GM18498 (cell line): ENCODE data around the gene FANCE.

Experiments
- ATAC-seq: cut with Tn5 transposase; IDR thresholded peaks from one replicate; pipeline ENCODE4 v1.9.1; 2021; ENCODE audit warnings: mild to moderate bottlenecking, moderate library complexity; ENCODE audit not compliant: unreplicated experiment

Gene FANCE

DNA sequence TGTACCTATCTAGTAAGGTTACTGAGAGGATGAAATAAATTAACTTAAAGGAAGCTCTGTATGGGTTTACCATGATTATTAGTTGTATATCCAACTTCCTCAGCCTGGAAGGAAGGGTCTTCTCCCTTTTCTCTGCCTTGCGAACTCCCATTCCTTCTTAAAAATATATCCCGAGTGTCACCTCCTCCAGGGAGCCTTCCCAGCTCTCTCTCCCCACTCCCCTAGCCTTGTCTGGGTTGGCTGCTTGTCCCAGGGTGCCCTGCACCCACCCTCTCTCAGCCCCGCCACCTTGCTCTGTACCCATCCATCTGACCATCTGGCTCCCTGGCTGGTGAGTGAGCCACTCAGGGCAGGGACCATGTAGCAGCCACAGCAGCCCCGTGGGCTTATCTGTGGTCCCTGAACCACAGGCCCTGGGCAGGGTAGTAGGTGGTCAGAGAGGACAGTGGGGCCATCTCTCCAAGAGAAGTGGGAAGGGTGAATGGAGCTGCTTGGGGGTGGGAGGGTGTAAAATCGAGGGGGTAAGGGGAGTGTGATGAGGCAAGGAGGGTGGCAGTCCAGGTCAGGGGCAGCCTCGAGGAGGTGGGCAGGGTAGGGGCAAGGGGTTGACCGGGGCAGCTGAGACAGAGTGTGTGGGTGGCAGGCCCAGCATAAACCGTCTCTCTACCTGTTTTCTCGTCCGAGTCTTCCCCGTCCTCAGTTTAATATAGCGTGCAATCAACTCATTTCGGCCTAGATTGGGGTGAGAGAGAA, 31.9 kb downstream of the FANCE start:
- ATAC-seq: no peak

DNA sequence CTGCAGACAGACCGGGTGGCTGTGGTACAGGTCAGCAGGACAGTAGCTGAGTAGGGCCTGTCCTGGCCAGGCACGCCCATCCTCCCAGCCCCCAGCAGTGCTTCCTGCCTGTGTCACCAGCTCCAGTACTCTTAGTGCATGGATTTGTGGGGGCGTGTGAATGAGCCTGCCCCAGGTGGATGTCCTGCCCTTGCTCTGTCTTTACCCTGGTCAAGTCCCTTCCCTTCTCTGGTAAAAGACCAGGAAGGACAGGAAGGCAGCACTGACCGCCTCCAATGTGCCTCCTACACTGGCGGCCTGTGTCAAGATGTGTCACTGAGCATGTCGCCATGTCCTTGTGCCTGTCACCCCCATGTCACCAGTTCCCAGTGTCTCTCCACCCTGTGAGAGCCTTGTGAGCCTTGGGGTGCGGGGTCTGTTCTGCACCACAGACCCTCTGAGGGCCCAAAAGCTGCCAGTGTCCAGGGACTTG, 32.8 kb downstream of the FANCE start:
- no peak for ATAC-seq

DNA sequence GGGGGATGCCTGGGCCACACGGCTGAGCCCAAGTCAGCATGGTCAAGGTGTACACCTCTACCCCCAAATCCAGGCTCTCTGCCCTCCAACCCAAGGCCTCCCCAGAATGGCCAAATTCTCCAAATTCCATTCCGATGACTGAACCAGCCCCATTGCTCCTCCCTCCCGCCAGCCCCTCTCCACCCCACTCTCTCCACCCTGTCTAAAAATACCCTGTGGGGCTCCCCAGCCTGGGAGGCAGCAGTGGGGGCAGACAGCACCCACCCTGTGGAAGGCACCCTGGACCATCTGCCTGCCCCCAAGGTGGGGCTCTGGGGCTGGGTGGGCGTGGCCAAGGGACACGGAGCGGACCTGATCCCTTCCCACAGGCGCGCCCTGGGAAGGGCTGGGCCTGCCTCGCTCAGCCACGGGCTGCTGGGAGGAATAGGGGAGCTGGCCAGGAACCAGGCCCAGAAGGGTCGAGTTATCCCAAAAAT, 33.3 kb downstream of the FANCE start:
- no peak for ATAC-seq

DNA sequence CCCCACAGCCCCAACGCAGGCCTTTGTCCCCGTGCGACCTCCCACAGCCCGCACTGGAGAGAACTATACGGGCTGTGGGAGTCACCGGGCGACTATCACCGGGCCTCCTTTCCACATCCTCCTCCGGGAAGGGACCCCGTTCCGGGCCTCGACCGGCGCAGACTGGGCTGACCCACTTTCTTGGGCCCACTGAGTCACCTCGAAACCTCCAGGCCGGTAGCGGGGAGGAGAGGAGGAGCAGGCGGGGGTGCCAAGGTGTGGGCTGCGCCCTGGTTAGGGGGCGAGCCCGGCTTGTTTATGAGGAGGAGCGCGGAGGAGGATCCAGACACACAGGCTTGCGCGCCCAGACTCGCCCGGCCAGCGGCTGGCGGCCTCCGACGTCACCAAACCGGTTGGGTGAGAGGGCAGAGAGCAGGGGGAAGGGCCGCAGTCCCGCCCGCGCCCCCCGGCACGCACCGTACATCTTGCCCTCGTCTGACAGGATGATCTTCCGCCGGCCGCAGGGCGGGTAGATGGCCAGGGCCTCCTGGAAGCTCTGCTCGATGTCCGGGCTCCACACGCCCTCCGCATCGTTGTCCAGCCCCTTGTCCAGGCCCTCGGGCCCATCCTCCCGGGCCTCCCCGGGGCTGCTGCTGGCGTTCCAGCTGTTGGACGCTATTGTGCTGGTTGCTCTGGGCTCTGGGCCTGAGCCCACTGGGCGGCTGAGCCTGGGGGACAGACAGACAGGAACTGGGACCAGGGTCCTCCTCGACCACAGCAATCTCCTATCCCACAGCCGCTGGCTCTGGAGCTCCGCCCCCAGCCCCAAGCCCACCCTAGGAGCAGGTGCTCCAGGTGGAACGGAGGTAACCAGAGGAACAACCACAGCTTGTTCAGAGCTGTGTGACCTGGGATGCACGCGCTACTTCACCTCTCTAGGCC, 34.1 kb downstream of the FANCE start:
- no peak for ATAC-seq

DNA sequence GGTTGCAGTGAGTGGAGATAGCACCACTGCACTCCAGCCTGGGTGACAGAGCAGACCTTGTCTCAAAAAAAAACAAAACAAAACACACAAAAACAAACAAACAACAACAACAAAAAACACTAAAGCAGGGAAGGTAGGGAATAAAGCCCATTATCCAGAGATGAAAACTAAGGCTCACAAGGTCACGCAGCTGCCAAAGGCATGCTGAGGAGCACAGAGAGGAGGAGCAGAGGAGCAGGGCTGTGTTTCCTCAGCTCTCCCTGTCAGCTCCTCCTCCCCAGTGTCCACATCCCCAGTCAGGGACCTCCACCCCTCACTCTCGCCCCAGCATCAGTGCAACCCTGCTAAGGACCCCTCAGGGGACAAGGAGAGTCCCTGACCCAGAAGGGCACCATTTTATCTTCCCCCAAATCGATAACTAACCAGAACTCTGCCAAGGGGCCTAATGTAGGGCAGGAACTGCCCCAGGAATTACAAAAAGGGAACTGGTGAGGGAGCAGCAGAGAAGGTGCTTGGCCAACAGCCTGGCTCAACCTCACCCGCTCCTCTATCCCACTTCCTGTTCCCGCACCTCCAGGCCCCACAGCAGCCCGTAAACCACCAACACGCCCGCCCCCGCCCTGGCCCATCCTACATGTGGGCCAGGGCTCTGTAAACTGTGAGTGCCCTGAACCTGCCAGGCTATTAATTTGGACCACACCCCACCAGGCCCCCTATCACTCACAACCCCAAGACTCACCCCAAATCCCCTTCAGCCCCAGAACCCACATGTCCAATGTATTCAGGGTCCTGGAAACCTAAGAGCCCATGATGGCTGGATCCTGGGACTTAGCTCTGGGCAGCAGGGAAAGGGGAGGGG, 35.7 kb downstream of the FANCE start:
- no peak for ATAC-seq

DNA sequence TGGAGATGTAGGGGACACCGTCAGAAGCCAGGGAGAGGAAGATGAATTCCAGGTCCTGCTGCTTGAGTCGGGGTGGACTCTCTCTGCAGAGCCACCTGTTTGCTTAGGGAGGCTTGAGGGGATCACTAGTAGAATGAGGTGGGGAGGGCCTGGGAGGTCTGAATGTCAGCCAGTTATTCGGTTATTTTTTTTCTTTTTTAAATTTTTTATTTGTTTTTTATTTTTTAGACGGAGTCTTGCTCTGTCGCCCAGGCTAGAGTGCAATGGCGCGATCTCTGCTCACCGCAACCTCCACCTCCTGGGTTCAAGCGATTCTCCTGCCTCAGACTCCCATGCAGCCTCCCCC, 36.4 kb downstream of the FANCE start:
- no peak for ATAC-seq

DNA sequence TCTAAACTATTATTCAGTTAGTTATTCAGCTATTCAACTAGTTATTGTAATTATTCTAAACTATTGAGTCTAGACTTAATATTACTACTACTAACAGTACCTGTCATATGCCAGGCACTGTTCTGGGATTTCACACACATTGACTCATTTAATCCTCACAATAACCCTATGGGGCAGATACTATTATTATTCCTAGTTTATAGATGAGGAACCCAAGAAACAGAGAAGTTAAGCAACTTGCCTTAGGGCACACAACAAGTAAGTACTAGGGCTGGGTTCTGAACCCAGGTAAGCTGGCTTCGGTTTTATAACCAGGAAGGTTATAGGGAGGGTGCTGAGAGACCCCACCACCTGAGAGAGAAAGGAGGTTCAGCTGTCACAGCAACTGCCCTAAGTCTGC, 36.9 kb downstream of the FANCE start:
- ATAC-seq: no peak

DNA sequence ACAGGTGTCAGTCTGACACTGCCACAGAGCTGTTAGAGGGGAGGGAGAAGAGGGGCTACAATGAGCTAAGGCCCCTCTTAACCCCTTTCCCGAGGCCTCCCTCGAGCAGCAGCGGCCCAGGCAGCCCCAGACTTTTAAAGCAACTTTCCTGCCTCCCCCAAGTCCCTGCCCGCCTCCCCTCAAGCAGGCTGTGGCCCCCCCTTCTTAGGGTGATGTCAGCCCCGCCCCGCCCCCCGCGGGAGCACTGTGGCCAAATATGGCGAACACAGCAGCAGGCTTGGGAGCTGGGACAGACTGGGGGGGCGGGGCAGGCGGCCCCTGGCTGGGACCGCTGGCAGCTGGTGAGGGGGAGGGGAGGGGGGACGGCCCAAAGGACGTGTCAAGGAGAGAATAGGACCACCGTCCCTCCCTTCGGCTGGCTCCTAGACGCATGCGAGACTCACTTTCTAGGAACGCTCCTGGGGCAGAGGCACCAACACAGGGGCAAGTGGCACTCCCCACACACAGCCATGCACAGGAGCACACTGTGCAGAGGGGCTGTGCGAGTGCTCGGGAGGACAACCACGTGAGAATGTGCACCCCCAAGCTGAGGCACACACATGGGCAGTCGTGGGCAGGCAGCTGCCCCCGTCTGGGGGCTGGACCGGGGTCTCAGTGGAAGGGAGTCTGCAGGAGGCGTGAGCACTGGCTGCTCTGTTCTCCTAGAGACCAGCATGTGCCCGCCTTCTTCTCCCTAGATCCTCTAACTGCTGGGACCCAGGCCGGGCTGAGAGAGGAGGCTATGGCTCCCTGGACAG, 38.1 kb downstream of the FANCE start:
- no peak for ATAC-seq

DNA sequence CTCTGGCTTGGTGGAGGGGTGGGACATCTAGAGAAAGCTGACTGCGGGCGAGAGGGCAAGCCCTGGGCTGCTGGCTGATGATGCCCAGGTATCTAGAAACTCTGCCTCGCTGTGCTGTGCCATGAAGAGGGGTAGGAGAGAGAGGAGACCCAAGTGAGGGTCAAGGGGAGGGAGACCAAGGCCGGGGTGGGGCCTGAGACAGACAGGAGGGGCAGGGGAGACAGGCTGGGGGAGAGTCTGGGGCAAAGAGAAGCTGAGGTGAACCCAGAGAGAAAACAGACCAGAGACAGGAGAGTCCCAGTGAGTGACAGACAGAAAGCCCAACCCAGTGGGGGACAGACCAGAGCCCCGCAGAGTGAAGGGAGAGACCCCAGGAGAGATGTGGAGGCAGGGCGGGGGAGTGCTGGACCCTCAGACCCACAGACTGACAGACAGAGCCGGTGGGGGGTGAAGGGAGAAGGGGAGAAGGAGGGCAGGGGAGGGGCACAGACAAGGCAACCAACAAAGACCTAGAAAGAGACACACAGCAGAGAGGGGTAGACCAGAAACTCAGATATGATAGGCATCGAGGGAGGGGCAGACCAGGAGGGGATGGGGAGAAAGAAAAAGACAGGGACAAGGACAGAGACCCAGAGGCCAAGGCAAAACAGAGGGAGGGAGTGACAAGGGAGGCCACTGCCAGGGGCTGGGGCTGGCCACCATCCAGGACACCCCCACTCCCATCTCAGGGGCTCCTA, 38.9 kb downstream of the FANCE start:
- no peak for ATAC-seq

DNA sequence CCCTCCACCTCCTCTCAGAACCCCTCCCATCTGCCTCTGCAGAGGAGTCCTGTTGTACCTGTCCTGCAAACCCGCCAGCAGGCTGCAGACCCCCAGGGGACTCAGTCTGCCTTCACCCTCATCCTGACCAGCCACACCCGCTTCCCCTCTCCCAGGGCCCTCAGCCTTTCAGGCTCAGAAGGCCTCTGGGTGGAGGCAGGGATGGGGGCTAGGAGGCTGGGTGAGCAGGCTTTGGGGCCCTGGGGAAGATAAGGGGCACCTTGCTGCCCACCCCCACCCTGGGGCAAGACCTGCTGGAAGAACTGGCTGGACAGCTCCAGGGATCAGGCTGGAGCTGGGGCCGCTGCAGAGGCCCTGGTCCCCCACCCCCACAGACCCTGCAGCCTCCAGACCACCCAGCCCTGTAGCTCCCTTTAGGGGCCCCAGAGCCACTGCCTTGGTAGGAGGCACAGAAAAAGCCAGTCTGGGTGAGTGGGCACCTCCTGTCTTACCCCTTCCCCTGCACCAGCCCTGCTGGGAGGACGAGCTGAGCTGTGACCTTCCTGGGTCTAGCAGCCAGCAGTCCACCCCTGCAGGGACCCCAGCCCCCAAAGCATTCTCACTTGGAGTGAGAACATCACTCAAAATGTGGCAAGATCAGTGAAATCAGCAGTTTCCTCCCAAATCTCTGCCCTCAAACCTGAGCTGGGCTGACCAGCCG, 39.6 kb downstream of the FANCE start:
- no peak for ATAC-seq

DNA sequence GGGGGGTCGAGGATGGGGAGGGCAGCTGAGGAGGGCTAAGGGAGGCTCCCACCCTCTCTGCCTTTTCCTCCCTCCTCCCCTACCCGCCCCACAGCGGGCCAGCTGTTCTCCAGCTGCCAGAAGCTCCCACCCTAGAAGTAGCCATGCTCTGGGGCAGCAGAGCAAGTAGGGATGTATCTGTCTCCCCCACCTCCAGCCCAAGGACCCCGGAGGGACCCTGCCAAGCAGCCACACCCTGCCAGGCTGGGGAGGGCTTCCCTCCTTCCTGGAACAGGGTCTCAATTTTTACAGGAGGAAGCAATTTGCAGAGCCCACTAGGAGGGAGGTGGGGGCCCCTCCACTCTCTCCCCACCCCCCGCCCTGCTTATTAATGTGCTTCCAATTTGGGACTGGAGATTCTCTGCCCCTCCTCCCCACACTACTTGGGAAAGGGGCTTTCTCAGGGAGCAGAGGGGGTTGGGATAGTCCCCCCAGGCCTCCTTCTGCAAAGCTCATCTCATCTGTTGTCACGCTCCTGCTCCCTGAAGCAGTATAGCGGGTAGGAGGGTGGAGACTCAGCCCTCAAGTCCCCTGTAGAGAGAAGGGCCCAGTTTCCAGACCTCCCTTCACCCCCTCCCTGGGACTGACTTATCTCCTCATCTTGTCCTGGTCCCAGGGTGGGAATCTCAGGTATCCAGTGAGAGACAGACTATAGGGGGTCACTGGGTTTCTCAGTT, 40.3 kb downstream of the FANCE start:
- ATAC-seq: no peak

DNA sequence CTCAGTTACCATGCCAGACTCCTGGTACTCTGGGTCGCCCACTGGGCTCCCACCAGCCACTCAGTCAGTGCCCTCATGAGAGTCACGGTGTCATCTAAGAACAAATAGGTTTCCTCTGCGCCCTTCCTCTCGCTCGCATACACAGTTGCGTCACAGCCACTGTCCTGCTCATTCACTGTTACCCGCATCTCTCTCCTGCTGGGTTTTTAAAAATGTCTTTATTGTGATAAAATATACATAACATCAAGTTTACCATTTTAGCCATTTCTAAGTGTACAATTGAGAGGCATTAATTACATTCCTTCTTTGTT, 40.8 kb downstream of the FANCE start:
- ATAC-seq: no peak

DNA sequence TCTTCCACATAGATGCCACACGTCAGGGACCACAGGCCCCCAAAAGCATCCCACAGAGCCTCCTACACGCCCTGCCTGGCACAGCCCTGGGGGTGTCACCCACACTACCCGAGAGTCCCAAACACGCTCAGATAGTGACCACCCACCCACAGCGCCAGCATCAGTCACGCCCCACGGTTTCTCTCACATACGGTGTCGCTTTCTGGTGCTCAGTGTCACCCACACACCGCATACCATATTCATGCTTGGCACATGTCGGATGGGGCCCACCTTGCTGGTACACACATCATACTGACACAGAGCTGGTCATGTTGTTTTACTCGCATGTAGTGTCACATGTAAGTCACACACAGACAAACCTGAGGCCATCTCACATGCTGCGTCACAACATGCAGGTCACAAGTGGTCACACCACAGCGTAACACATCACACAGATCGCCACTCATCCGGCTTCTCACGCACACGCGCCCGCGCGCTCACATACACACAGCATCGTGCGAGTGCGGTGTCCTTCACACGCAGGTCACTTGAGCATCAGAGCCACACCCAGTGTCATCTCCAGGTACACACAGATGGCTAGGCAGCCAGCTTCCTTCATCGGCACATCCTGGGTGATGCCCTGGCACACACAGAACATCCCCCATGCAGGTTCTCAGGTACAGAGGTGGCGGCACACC, 41.3 kb downstream of the FANCE start:
- no peak for ATAC-seq

DNA sequence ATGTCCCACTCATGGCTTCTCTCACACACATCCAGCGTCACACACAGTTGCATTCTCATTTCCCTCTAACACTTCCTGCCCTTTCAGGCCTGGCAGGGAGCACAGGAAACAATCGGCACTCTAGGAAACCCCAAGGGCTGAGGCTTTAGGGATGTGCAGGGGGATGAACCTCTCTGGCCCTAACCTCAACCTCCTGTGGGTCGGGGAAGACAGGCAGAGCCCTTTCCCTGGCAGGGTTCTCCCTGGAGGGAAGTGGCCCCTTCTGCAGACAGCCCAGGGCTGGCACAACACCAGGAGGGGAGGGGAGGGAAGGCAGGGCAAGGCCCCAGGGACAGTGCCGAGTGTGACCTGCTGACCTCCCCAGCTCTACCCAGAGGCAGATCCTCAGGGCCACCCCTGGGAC, 42.0 kb downstream of the FANCE start:
- ATAC-seq: no peak

DNA sequence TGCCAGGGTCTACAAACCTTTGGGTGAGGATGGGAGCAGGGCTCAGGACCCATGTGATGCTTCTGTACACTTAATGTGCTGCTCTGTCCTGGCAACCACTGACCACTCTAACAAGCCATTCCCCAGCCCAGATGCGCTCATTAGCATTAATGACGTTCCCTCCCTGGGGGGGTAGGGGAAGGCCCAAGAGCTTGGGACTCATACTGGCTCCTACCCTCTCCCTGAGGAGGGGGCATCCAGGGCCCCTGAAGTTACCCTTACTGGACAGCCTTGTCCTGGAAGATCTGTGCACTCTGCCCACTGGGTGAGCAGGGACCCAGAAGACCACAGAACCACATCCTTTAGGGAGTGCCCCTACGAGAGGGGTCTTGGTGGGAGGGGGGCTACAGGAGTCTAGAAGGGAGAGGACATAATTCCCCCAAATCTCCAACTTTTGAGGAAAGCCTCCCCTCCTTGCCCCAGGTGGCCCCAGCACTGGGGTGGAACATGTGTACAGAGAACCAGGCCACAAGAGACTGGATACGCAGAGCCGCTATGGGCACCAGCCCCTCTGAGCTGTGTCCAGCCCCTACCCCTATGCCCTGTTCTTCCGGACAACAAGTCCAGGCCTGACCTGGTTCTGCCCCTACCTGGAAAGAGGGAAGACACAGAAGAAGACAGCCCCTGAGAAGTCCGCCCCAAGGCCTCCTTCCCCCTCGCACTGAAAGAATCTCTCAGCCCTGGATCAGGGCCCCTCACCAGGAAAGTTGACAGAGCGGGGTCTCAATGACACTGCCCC, 43.3 kb downstream of the FANCE start:
- ATAC-seq: no peak

DNA sequence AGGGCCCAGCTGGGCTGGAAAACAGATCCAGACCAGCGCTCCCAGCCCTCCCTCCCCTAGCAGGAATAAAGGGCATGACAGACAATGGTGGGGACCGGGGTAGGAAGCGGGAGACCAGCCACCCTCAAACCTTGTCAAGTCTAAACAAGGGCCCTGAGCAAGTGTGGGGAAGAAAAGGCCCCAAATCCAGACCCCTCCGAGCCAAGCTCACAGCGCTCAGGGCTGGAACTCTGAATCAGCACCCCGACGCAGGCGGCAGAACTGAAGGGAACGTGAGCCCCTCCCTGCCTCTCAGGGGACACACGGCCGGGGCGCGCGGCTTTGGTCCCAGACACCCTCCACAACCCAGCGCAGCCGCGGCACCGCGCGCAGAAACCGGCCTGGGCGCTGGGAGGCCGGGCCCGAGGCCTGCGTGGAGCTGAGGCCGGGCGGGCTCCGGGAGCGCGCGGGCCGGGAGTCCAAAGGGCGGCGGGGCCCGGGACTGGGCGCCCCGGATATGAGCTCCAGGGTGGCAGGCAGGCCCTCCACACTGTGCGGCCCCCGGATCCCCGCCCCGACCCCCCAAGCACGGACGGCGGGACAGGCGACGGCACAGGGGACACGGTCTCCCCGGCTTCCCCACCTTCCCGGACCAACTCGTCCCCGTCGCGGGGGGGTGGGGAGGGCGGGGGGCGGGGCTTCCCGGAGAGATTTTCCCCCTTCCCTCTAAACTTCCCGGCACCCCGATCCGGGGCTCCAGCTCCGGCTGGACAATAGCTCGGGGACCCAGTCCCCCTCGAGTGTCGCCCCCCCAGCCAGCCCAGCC, 44.1 kb downstream of the FANCE start:
- ATAC-seq: no peak
